Amygdala (tissue), 56 donors: Measurements from ENCODE around the gene CRLF1.
"Not testable (repeated sequence)": the region's sequence is repeated elsewhere in the genome, so short reads cannot be mapped to it uniquely, and the experiment has no call there.

Source experiments
- DNase-seq, 56 donors: peaks; one replicate each; lab custom pipeline; 2025; lab: John Stamatoyannopoulos, UW

CRLF1 gene

GRCh38 chr19:18596752-18597157 lies 9.8 kb downstream of the CRLF1 start:
- peak in 2 of 56 donors; percentile 5 to 26 for DNase-seq

- no peak for DNase-seq
These were observed 11.1 kb downstream of the CRLF1 start for GRCh38 chr19:18595475-18595874.

GRCh38 chr19:18594824-18595373 lies 11.7 kb downstream of the CRLF1 start:
- DNase-seq = no peak

GRCh38 chr19:18594096-18594823 lies 12.3 kb downstream of the CRLF1 start:
- DNase-seq = peak in 38 of 56 donors; percentile 4 to 66 (median 26)

DNA sequence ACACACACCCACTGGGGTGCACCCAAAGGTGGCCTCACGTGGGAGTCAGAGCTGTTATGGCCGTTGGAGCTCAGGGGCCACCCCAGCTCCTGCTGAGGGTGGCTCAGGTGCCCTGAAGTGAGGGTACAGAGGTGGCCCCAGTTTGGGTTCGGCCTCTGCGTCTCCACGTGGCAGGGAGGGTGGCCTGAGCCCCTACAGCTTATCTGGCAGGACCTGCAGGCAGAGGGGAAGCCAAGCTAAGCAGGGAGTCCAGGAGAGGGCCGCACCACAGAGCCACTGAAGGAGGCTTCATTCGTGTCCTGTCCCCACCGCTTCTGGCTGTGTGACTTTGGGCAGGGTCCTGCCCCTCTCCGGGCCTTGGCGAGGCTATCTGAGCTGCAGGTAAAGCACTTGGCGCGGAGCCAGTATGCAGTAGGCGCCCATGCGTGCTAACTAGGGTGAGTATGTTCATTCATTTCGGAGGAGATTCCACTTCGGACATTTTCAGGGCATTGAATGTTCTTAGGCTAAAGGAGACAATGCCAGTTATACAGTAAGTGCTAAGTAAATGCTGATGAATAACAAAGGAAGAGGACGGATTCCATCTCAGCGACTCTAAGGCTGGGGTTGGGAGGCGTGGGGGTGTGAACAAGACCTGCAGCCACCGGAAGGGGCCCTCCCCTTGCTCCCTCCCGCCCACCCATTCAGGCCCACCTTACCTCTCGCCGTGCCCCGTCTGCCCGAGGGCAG lies 13.1 kb downstream of the CRLF1 start:
- DNase-seq = peak in 1 of 56 donors; percentile 24

- DNase-seq = not testable (repeated sequence)
These were observed 13.9 kb downstream of the CRLF1 start for GRCh38 chr19:18592732-18593131.

GRCh38 chr19:18591735-18592385 lies 14.7 kb downstream of the CRLF1 start:
- peak in 1 of 56 donors; percentile 18 for DNase-seq

DNA sequence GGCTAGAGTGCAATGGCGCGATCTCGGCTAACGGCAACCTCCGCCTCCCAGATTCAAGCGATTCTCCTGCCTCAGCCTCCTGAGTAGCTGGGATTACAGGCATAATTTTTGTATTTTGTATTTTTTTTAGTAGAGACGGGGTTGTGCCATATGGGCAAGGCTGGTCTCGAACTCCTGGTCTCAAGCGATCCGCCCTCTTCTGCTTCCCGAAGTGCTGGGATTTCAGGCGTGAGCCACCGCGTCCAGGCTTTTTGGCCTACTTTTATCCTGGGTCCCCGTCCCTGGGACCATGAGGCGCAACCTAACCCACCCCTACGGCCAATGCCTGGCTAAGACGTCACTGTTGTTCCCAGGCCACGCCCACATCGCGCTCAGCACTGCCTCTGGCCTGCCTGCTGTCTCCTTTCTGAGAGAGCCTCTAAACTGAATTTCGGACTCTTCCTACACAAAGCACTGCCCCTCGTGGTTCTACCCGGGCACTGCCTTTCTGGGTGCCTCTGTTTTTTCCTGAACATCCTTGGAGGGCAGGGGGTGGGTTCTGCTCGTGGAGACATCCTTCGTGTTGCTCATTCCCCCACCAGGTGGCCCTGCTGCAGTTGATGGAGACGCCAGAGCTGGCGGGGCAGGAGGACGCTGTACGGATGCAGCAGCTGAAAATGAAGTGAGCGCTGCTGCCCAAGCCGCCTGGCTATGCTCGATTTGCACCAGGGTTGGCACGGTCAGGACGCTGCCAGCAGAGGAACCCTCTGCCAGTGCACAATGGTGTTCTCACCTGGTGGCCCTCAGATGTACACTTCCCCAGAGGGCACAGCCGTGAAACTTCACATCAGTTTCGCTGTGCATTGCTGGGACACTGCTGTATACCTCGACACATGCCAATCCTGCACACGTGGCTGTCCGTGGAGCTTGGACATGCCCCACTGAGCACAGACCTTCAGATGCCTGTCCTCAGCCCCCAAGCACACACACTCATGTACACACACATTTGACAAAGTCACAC lies 16.0 kb downstream of the CRLF1 start:
- DNase-seq = peak in 54 of 56 donors; percentile 22 to 92 (median 70)

GRCh38 chr19:18589380-18590272 lies 17.0 kb downstream of the CRLF1 start:
- peak in 21 of 56 donors; percentile 3 to 69 (median 38) for DNase-seq

DNA sequence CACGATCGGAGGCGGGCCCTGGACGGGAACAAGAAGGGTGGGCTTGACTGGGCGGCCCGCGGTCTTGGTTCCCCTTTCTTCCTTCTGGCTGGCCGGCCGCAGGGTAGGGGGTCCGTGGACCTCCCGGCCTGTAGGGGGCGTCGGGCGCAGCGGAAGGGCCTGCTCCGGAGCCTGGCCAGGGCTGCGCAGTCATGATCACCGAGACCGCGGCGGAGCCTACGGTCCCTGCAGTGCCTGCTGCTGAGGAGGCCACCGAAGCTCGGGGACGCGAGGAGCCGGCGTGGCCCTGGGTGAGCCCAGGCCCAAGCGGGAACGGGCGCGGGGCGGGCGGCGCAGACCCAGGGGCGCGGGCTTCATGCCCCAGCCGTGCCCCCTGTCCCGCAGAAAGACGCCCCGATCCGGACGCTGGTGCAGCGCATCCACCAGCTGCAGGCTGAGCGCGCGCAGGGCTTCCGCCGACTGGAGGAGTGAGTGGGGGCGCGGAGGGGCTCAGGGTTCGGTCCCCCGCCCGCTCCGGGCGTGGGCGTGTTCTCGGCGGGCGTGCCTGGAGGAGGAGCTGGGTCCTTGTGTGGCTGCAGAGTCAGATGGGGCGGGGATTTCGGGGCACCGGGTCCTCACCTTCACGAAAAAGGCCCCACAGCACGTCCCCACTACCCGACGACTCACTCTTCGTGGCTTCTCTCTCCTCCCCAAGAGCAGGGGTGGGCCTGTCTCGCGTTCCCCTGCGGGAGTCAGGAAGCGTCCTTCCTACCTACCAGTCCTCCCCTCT lies 17.8 kb downstream of the CRLF1 start, which contains the start of gene REX1BD:
Gene REX1BD, plus strand, starts transcription at position 188 of the 769 bp plus-strand sequence. Its CDS starts 4 bp downstream, at position 192.
- peak in 53 of 56 donors; percentile 10 to 86 (median 70) for DNase-seq

DNA sequence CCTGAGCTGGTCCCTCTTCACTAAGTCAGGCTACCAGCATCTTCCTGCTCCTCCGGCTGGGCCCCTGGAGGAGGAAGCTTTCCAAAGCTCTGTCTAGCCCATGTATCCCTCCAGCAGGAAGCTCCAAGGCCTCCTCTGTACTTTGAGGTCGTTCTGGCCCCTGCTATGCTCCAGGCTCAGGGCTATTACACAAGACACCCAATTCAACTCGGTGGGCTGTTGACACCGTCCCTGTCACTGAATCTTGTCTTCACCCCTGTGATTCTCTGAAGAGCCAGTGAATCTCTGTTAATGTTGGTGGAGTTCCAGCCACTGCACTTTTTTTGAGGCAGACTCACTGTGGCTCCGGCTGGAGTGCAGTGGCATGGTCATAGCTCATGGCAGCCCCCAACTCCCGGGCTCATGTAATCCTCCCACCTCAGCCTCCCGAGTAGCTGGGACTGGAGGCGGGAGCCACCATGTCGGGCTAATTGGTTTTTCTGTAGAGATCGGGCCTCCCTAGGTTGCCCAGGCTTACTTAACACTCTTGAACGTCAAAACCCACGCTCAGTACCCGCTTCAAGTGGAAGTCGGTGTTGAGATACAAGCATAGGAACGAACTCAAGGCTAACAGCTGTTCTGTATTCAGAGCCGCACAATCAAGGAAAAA lies 18.5 kb downstream of the CRLF1 start:
- peak in 1 of 56 donors; percentile 9 for DNase-seq

- no peak for DNase-seq
These were observed 19.0 kb downstream of the CRLF1 start for GRCh38 chr19:18587561-18587960.

DNA sequence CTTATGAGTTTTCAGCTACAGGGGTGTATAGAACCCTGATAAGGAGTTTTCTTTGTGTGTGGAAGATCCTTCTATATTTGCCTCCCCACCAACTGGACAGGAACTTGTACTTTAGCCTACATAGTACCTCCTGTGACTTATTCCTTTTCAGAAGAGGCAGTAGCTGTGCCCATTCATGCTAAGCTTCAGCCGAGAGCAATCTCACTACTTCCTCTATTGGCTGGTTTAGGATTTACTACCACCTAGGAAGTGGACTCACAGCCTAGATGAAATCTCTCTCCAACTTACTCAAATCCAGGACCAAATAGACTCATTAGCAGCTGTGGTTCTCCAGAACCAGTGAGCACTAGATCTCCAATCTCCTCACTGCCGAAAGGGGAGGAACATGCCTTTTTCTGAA lies 20.3 kb downstream of the CRLF1 start:
- DNase-seq = peak in 1 of 56 donors; percentile 10

DNA sequence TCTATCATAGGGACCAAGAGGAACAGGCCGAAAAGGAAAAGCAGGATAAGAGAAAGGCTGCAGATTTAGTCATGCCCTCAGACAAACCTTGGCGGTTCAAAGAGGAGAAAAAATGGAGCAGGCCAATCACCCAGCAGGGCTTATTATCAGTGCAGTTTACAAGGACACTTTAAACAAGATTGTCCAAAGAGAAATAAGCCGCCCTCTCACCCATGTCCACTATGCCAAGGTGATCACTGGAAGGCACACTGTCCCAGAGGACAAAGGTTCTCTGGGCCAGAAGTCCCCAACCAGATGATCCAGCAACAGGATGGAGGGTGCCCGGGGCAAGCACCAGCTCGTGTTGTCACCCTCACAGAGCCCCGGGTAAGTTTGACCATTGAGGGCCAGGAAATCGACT lies 26.3 kb downstream of the CRLF1 start:
- no peak for DNase-seq

DNA sequence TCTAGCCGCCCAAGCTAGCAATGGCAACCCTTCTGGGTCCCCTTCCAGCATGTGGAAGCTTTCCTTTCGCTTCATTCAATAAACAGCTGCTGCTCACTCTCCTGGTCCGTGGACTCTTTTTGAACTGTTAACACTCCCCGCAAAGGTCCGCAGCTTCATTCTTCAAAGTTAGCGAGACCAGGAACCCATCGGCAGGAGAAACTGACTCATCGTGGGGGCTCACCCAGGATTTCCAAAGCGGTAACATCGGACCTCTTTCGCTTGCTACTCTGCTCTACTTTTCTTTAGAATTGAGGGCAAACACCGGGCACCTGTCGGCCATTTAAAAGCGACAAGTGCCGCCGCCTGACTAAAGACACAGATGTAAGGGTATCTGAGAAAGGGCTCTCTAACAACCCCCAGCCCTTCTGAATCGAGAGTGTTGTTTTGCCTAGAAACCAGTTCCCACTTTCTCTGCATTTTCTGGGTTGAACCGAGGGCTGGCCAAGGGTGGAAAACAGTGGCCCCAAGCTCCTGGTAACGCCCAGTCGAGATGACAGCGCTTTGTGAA lies 29.2 kb downstream of the CRLF1 start:
- no peak for DNase-seq

DNA sequence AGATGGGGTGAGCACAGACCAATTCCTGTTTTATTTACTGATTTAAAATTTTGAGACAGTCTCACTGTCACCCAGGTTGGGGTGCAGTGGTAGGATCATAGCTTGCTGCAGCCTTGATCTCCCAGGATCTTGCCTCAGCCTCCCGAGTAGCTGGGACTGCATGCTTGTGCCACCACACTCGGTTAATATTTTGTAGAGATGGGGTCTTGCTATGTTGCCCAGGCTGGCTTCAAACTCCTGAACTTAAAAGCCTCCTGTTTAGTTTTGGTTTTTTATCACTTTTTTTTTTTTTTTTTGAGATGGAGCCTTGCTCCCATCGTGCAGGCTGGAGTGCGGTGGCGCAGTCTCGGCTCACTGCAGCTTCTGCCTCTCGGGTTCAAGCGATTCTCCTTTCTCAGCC lies 30.2 kb downstream of the CRLF1 start:
- no peak for DNase-seq
